H9 (cell line): Measurements from ENCODE around the gene TNRC6A. TPM values are rescaled to one million over a fixed set of nuclear protein-coding genes. Genes with fewer than 3 reads are reported as not detected.

Source experiments
- DNase-seq: peaks from one replicate; pipeline ENCODE4 v3.0.0-alpha.2; 2017
- H2AFZ ChIP-seq: one replicate; pipeline ENCODE4 v1.6.1; 2013; ENCODE audit warnings: mild to moderate bottlenecking, low read length, control low read depth, moderate library complexity
- H2AK5ac ChIP-seq: 2 replicates; pipeline ENCODE4 v1.6.1; 2013; ENCODE audit warnings: low read length, control low read depth, mixed read lengths; ENCODE audit not compliant: insufficient read length
- H2BK120ac ChIP-seq: one replicate; pipeline ENCODE4 v1.6.1; 2013; ENCODE audit warnings: low read depth, mild to moderate bottlenecking, low read length, control low read depth, inconsistent platforms; ENCODE audit not compliant: poor library complexity, severe bottlenecking
- H2BK12ac ChIP-seq: 2 replicates; pipeline ENCODE4 v1.6.1; 2013; ENCODE audit warnings: low read length, control low read depth, mixed read lengths, low read depth; ENCODE audit not compliant: insufficient read length
- H2BK15ac ChIP-seq: 2 replicates; pipeline ENCODE4 v1.6.1; 2013; ENCODE audit warnings: low read depth, low read length, control low read depth
- H2BK20ac ChIP-seq: one replicate; pipeline ENCODE4 v1.6.1; 2013; ENCODE audit warnings: low read depth, mild to moderate bottlenecking, low read length, control low read depth, inconsistent platforms; ENCODE audit not compliant: poor library complexity, severe bottlenecking
- H2BK5ac ChIP-seq: 2 replicates; pipeline ENCODE4 v1.6.1; 2013; ENCODE audit warnings: low read length, control low read depth, mixed read lengths; ENCODE audit not compliant: insufficient read length
- H3K14ac ChIP-seq: 2 replicates; pipeline ENCODE4 v1.6.1; 2013; ENCODE audit warnings: low read length, control low read depth; ENCODE audit not compliant: insufficient read depth
- H3K18ac ChIP-seq: 2 replicates; pipeline ENCODE4 v1.6.1; 2013; ENCODE audit warnings: low read depth, mild to moderate bottlenecking, mixed read lengths, low read length, control low read depth; ENCODE audit not compliant: insufficient read length
- H3K23ac ChIP-seq: 2 replicates; pipeline ENCODE4 v1.6.1; 2013; ENCODE audit warnings: low read length, control low read depth, mixed read lengths, low read depth; ENCODE audit not compliant: insufficient read length
- H3K23me2 ChIP-seq: 2 replicates; pipeline ENCODE4 v1.6.1; 2013; ENCODE audit warnings: low read depth, mild to moderate bottlenecking, mixed read lengths, low read length, control low read depth; ENCODE audit not compliant: insufficient read length, poor library complexity, severe bottlenecking
- H3K27ac ChIP-seq: 2 replicates; pipeline ENCODE4 v1.5.1; 2013; ENCODE audit warnings: low read length, control low read depth, mixed read lengths, low read depth; ENCODE audit not compliant: insufficient read length
- H3K27me3 ChIP-seq: 2 replicates; pipeline ENCODE4 v1.6.1; 2013; ENCODE audit warnings: low read length, control low read depth, inconsistent platforms; ENCODE audit not compliant: insufficient read depth
- H3K4ac ChIP-seq: 2 replicates; pipeline ENCODE4 v1.6.1; 2013; ENCODE audit warnings: low read depth, mild to moderate bottlenecking, control low read depth, inconsistent platforms, low read length, moderate library complexity
- H3K4me1 ChIP-seq: 2 replicates; pipeline ENCODE4 v1.6.1; 2013; ENCODE audit warnings: low read length, control low read depth, inconsistent platforms; ENCODE audit not compliant: insufficient read depth
- H3K4me2 ChIP-seq: 2 replicates; pipeline ENCODE4 v1.6.1; 2013; ENCODE audit warnings: low read length, control low read depth, mixed read lengths; ENCODE audit not compliant: insufficient read length, insufficient read depth
- H3K56ac ChIP-seq: 2 replicates; pipeline ENCODE4 v1.6.1; 2013; ENCODE audit warnings: low read depth, mild to moderate bottlenecking, mixed read lengths, low read length, control low read depth; ENCODE audit not compliant: insufficient read length
- H3K79me1 ChIP-seq: 2 replicates; pipeline ENCODE4 v1.6.1; 2013; ENCODE audit warnings: low read depth, mild to moderate bottlenecking, moderate library complexity, low read length, control low read depth, inconsistent platforms; ENCODE audit not compliant: insufficient read depth, poor library complexity, severe bottlenecking
- H3K79me2 ChIP-seq: 2 replicates; pipeline ENCODE4 v1.6.1; 2013; ENCODE audit warnings: low read length, control low read depth, inconsistent platforms; ENCODE audit not compliant: insufficient read depth
- H3K9ac ChIP-seq: 2 replicates; pipeline ENCODE4 v1.6.1; 2013; ENCODE audit warnings: low read length, control low read depth, mixed read lengths; ENCODE audit not compliant: insufficient read length; ENCODE audit errors: extremely low read depth
- H3K9me3 ChIP-seq: one replicate; pipeline ENCODE4 v1.6.1; 2013; ENCODE audit warnings: low read depth, low read length, inconsistent platforms; ENCODE audit not compliant: control insufficient read depth
- H3T11ph ChIP-seq: one replicate; pipeline ENCODE4 v1.6.1; 2013; ENCODE audit warnings: mild to moderate bottlenecking, low read length, control low read depth, inconsistent platforms
- H4K20me1 ChIP-seq: one replicate; pipeline ENCODE4 v1.6.1; 2013; ENCODE audit not compliant: control insufficient read depth, insufficient read length, insufficient read depth
- H4K5ac ChIP-seq: 2 replicates; pipeline ENCODE4 v1.6.1; 2013; ENCODE audit warnings: low read depth, mild to moderate bottlenecking, mixed read lengths, low read length, control low read depth; ENCODE audit not compliant: insufficient read length
- H4K8ac ChIP-seq: replicated peaks from 2 replicates; pipeline ENCODE4 v1.6.1; 2013; ENCODE audit warnings: low read length, control low read depth, mixed read lengths, low read depth; ENCODE audit not compliant: insufficient read length
- H4K91ac ChIP-seq: 2 replicates; pipeline ENCODE4 v1.6.1; 2013; ENCODE audit warnings: low read depth, mild to moderate bottlenecking, moderate library complexity, mixed read lengths, low read length, control low read depth; ENCODE audit not compliant: insufficient read length
- H3K27ac Mint-ChIP-seq, 3 experiments: 2 replicates in 2 of 3; 3 replicates in 1 of 3; pipeline ENCODE4 v1.8.0; 2020 to 2021; ENCODE audit warnings: mixed read lengths in 3 of 3, mild to moderate bottlenecking in 1 of 3, moderate library complexity in 1 of 3
- H3K27me3 Mint-ChIP-seq: 2 replicates; pipeline ENCODE4 v1.8.0; 2021; ENCODE audit warnings: low read depth, mild to moderate bottlenecking, moderate library complexity, mixed read lengths
- H3K36me3 Mint-ChIP-seq, 3 experiments: 2 replicates in 2 of 3; 3 replicates in 1 of 3; pipeline ENCODE4 v1.8.0; 2020 to 2021; ENCODE audit warnings: low read depth in 3 of 3, mixed read lengths in 3 of 3; ENCODE audit not compliant: insufficient read depth in 1 of 3
- H3K4me1 Mint-ChIP-seq, 2 experiments: 2 replicates each; pipeline ENCODE4 v1.8.0; 2020; ENCODE audit warnings: mixed read lengths in 2 of 2
- H3K4me3 Mint-ChIP-seq, 2 experiments: 2 replicates in 1 of 2; 3 replicates in 1 of 2; pipeline ENCODE4 v1.8.0; 2020 to 2021; ENCODE audit warnings: mild to moderate bottlenecking in 2 of 2, mixed read lengths in 2 of 2, moderate library complexity in 1 of 2
- H3K9me3 Mint-ChIP-seq, 2 experiments: 2 replicates in 1 of 2; 3 replicates in 1 of 2; pipeline ENCODE4 v1.8.0; 2020; ENCODE audit warnings: mild to moderate bottlenecking in 2 of 2, mixed read lengths in 2 of 2, moderate library complexity in 1 of 2
- WGBS: extraction: QIAGEN DNeasy Blood & Tissue Kit; methylation state at CpG from one replicate; pipeline ENCODE4 v1.1.7; 2013; ENCODE audit warnings: missing lambda C conversion rate, low lambda C conversion rate, mixed read lengths; ENCODE audit not compliant: insufficient read length; ENCODE audit errors: extremely low coverage; 5-methylcytosine and 5-hydroxymethylcytosine counted together
- total RNA-seq: library from RNA; stranded (reverse); gene quantifications from 2 replicates; pipeline ENCODE4 v1.2.1, GENCODE V29; 2021
- TF ChIP-seq, protein P1 (sequence below): fragments of 200-600 bp; sonication (generic); conservative IDR thresholded peaks from 3 replicates; pipeline ENCODE4 v1.8.0; 2021; ENCODE audit warnings: antibody characterized with exemption, mild to moderate bottlenecking

The TNRC6A gene
- total RNA-seq, 1 experiment from 2014 or later = 114 TPM

DNA sequence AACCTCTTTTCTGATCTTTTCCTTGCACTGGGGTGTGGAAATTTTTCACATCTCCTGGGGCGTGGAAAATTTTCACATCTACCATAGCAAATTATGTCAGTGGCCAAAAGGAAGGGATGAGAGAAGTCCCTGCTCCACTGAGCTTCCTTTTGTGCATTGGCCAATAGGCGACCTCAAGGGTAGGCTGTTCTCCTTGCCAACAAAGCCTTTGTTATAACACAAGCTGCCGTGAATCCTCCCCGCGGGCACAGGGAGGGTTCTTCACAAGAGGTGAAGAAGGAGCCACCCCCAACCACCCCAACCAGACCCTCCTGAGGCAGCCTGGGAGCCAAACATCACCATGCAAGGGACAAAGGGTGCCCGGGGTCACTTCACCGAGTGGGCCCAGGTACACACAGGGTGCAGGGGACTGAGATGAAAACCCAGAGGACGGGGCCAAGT lies 122.8 kb downstream of the TNRC6A start:
- H3K18ac ChIP-seq = no peak overlapping the region
- no peak overlapping the region for H3K23ac ChIP-seq
- no peak for DNase-seq
- Mint-ChIP-seq H3K4me3 (no peak overlapping the region), H3K9me3 (no peaks in the 10 kb centered on the region), H3K27me3 (peaks cover 1% of the 10 kb centered on the region; the same call in 1 of the 2 replicates), H3K36me3 (no peaks in the 10 kb centered on the region), H3K27ac (no peak overlapping the region), H3K4me1 (peaks cover 2 to 9% of the 10 kb centered on the region in 2 experiments; a peak in 2 of 4 replicates)
- no peaks in the 10 kb centered on the region for H3K79me2 ChIP-seq
- H3K27ac ChIP-seq = no peak overlapping the region
- H2BK20ac ChIP-seq = no peak overlapping the region
- no peak overlapping the region for H4K91ac ChIP-seq
- peaks cover 3% of the 10 kb centered on the region for H4K20me1 ChIP-seq
- no peak overlapping the region for H3K4ac ChIP-seq
- H3K23me2 ChIP-seq = no peaks in the 10 kb centered on the region
- H2AFZ ChIP-seq = no peak overlapping the region
- no peak overlapping the region for H3K4me2 ChIP-seq
- no peaks in the 10 kb centered on the region for H3K9me3 ChIP-seq
- H3K14ac ChIP-seq = no peak overlapping the region
- H4K5ac ChIP-seq = no peak overlapping the region
- TF ChIP-seq, protein P1, sequence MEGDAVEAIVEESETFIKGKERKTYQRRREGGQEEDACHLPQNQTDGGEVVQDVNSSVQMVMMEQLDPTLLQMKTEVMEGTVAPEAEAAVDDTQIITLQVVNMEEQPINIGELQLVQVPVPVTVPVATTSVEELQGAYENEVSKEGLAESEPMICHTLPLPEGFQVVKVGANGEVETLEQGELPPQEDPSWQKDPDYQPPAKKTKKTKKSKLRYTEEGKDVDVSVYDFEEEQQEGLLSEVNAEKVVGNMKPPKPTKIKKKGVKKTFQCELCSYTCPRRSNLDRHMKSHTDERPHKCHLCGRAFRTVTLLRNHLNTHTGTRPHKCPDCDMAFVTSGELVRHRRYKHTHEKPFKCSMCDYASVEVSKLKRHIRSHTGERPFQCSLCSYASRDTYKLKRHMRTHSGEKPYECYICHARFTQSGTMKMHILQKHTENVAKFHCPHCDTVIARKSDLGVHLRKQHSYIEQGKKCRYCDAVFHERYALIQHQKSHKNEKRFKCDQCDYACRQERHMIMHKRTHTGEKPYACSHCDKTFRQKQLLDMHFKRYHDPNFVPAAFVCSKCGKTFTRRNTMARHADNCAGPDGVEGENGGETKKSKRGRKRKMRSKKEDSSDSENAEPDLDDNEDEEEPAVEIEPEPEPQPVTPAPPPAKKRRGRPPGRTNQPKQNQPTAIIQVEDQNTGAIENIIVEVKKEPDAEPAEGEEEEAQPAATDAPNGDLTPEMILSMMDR = no peak
- no peaks in the 10 kb centered on the region for H3K27me3 ChIP-seq
- no peak overlapping the region for H3K9ac ChIP-seq
- H3K56ac ChIP-seq = no peak overlapping the region
- H2BK5ac ChIP-seq = no peak overlapping the region
- no peak overlapping the region for H2AK5ac ChIP-seq
- no peak overlapping the region for H4K8ac ChIP-seq
- no CpG with 5 or more reads among the region's 8 CpGs for WGBS
- H2BK15ac ChIP-seq = no peak overlapping the region
- H3K4me1 ChIP-seq = no peaks in the 10 kb centered on the region
- no peak overlapping the region for H2BK120ac ChIP-seq
- no peak overlapping the region for H3T11ph ChIP-seq
- H3K79me1 ChIP-seq = no peaks in the 10 kb centered on the region
- H2BK12ac ChIP-seq = no peak overlapping the region
